GM21423 (cell line): ENCODE results near the gene TPPP.
A peak's percentile ranks its signal among the peaks of the same experiment; 100 is the strongest.
"Not testable (repeated sequence)": the region's sequence is repeated elsewhere in the genome, so short reads cannot be mapped to it uniquely, and the experiment has no call there.

Source experiments
- ATAC-seq: cut with Tn5 transposase; IDR thresholded peaks from one replicate; pipeline ENCODE4 v1.9.1; 2021; ENCODE audit warnings: mild to moderate bottlenecking, moderate library complexity; ENCODE audit not compliant: unreplicated experiment

The TPPP gene

DNA sequence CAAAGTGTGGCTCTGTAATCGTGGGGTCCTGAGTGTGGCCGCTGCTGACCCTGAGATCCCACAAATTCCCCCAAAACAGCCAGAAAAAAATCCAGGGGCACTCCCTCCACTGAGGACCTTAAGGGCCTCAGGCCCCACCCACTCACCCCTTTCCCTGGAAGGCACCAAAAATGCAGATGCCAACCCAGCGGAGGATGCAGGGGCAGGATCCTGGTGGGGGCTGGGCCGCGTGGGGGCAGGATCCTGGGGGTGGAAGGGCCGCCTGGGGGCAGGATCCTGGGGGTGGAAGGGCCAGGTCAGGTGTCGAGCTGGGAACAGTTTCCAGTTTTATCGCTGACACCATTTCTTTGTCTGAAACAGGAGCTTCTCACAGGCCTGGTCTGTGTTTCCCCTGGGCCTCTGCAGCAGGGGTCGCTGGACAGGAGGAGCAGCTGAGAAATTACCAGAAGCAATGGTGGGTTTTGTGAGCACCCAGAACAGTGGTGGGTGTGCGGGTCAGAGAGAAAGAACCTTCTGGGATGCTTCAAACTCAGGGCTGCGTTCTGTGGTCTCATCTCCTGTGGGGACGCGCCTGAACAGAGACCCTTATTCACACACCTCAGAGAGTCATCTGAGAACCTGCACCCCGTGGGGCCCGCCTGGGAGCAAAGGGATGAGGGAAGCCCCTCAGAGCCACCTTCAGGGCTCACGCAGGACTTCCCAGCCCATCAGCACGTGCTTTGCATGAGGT lies 13.8 kb downstream of the TPPP start:
- ATAC-seq: not testable (repeated sequence)

- not testable (repeated sequence) for ATAC-seq
Observed at GRCh38 chr5:678521-678920, 14.6 kb downstream of the TPPP start.

GRCh38 chr5:677131-678101 lies 15.7 kb downstream of the TPPP start:
- no peak for ATAC-seq

- ATAC-seq: no peak
Observed at GRCh38 chr5:676699-677076, 16.5 kb downstream of the TPPP start.

DNA sequence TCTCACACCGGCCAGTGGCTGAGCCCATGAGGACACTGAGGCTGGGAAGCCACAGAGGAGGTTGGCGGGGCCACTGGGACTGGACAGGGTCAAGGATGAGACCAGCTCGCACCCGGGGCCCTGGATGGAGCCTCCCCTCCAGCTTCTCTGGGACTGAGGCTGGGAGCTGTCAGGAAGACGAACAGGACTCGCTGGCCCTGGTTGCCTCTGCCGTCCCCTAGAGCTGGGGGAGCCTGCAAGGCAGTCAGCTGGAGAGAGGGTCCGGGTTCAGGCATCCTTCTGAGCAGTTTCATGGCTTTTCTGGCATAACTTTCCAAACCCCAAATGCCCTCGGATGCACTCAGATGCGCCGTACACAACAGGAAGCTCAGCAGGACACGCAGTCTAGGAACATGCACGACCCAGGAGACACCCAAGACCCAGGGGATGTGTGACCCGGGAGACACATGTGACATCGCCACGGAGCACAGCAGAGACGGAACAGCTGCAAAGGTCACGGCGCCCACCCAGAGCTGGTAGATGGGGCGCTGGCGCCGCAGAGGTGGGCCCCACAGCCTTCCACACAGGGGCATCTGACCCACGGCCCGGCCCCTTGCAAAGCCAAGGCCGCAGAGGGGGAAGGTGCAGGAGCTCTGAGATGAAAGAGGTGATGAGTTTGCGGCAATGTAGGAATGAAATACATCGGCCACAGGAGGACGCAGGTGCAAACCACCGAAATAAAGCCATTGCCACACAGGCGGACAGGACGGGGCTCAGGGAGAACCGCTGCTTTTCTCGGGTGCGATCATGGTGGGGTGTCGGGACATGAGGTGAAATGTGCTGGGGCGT lies 17.1 kb downstream of the TPPP start:
- ATAC-seq: no peak

DNA sequence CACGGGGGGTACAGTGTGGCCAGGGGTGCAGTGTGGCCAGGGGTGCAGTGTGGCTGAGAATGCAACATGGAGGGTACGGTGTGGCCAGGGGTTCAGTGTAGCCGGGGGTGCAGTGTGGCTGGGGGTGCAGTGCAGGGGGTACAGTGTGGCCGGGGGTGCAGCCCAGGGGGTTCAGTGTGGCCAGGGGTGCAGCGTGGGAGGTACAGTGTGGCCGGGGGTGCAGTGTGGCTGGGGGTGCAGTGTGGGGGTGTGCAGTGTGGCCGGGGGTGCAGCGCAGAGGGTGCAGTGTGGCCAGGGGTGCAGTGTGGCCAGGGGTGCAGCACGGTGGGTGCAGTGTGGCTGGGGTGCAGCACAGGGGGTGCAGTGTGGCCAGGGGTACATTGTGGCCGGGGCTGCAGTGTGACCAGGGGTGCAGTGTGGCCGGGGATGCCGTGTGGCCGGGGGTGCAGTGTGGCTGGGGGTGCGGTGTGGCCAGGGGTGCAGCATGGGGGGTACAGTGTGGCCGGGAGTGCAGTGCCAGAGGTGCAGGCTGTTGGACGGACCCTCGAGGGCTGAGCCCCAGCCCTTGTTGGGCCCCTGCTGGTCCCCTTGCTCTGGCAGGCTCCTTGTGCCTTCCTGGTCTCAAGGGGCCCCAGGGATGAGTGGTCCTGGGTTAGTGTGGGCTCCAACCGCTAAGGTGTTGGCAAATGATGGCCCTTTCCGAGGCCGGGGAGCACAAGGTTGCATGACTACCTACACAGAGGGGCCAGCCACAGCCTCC lies 17.9 kb downstream of the TPPP start:
- no peak for ATAC-seq

- no peak for ATAC-seq
Observed at GRCh38 chr5:674630-675011, 18.5 kb downstream of the TPPP start.

GRCh38 chr5:673831-674629 lies 19.1 kb downstream of the TPPP start:
- ATAC-seq: no peak

- ATAC-seq: no peak
Observed at GRCh38 chr5:673161-673830, 19.9 kb downstream of the TPPP start.

GRCh38 chr5:672329-673160 lies 20.6 kb downstream of the TPPP start:
- ATAC-seq: no peak

- ATAC-seq: peak; percentile 66
Observed at GRCh38 chr5:671459-672328, 21.5 kb downstream of the TPPP start.

GRCh38 chr5:670396-671270 lies 22.5 kb downstream of the TPPP start:
- ATAC-seq: no peak

GRCh38 chr5:669842-670395 lies 23.2 kb downstream of the TPPP start:
- ATAC-seq: no peak

- no peak for ATAC-seq
Observed at GRCh38 chr5:669111-669841, 23.9 kb downstream of the TPPP start.

DNA sequence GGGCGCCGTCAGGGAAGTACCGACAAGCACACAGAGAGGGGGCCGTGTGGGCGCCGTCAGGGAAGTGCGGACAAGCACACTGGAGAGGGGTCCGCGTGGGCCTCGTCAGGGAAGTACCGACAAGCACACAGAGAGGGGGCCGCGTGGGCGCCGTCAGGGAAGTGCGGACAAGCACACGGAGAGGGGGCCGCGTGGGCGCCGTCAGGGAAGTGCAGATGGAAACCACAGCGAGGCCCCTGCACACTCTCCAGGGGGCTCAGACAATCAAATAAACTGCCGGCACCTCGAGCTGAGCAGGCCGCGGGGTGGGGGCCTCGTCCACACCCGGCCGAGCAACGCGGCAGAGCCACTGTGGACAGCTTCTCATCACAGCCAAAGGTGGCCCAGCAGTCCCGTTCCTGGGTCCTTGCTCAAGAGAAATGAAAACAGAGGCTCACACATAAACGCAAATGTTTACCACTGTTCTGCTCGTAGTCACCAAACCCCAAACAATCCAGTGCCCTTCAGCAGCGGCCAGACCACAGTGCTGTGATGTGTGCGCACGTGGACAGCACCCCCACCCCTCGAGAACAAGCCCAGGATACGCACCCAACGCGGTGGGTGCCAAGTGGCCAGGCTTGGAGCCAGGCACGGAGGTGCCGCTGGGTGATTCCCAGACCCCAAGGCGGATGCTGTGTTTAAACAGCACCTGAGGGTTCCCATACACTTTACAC lies 24.7 kb downstream of the TPPP start:
- ATAC-seq: no peak
